Ectodermal cell (in vitro differentiated cells): ENCODE results near the gene USP19.
A peak's percentile ranks its signal among the peaks of the same experiment; 100 is the strongest.

ENCODE experiments used
- H3K27ac ChIP-seq: 2 replicates; pipeline ENCODE4 v1.7.0; 2013; ENCODE audit warnings: mild to moderate bottlenecking, low read depth, low read length; ENCODE audit not compliant: insufficient read depth, poor library complexity, severe bottlenecking
- H3K27me3 ChIP-seq: 2 replicates; pipeline ENCODE4 v1.7.0; 2013; ENCODE audit warnings: mild to moderate bottlenecking, low read length; ENCODE audit not compliant: insufficient read depth, control insufficient read depth, poor library complexity, severe bottlenecking
- H3K36me3 ChIP-seq: one replicate; pipeline ENCODE4 v1.7.0; 2013; ENCODE audit warnings: low read length; ENCODE audit not compliant: control insufficient read depth, insufficient read depth
- H3K4me1 ChIP-seq: one replicate; pipeline ENCODE4 v1.7.0; 2013; ENCODE audit warnings: low read length; ENCODE audit not compliant: control insufficient read depth, insufficient read depth
- H3K4me3 ChIP-seq: 2 replicates; pipeline ENCODE4 v1.7.0; 2013; ENCODE audit warnings: low read depth, low read length, control low read depth; ENCODE audit not compliant: insufficient read depth
- H3K9me3 ChIP-seq: 2 replicates; pipeline ENCODE4 v1.7.0; 2013; ENCODE audit warnings: mild to moderate bottlenecking, low read length, moderate library complexity; ENCODE audit not compliant: control insufficient read depth
- WGBS, 2 experiments: methylation state at CpG; one replicate each; pipeline ENCODE4 v1.1.7; 2013; ENCODE audit warnings: missing lambda C conversion rate in 2 of 2; 5-methylcytosine and 5-hydroxymethylcytosine counted together

USP19 gene

DNA sequence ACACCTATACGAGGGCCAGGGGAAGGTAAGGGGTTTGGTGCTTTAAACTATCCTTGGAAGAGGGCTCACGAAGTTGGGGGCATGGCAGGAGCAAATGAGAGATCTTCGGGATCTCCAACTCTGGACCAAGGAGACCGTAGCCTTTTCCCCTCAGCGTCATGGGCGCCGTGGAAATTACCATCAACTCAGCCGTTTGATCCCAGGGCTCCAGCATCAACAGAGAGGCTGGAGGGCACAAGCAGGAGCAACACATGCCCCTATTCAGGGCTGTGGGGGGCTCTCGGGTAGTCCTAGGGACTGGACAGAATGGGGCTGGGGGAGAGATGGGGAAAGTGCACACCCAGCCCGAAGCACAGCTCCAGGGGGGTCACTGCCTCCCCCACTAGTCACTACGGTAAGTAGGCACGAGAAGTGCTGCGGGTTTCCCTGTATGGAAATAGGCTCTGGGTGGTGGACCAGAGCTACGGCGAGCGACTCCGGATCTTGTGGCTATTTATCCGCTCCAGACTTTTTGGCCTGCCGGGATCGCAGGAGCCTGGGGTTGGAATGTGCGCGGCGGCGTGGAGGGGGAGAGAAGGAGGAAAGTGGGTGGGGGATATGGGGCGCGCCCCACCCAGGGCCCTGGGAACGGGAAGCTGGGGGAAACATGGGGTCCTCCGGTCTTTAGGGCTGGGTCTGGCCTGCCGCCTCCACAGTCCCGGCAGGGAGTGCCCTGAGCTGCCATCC, 12.8 kb upstream of the USP19 start:
- no peaks in the 10 kb centered on the region for H3K27me3 ChIP-seq
- H3K36me3 ChIP-seq = no peaks in the 10 kb centered on the region
- WGBS, 2 experiments = 1% methylated on average over 30 of the region's 30 CpGs
- no peaks in the 10 kb centered on the region for H3K9me3 ChIP-seq
- H3K4me3 ChIP-seq = peak overlapping the region; percentile 64
- no peak overlapping the region for H3K27ac ChIP-seq
- H3K4me1 ChIP-seq = peaks cover 4% of the 10 kb centered on the region

DNA sequence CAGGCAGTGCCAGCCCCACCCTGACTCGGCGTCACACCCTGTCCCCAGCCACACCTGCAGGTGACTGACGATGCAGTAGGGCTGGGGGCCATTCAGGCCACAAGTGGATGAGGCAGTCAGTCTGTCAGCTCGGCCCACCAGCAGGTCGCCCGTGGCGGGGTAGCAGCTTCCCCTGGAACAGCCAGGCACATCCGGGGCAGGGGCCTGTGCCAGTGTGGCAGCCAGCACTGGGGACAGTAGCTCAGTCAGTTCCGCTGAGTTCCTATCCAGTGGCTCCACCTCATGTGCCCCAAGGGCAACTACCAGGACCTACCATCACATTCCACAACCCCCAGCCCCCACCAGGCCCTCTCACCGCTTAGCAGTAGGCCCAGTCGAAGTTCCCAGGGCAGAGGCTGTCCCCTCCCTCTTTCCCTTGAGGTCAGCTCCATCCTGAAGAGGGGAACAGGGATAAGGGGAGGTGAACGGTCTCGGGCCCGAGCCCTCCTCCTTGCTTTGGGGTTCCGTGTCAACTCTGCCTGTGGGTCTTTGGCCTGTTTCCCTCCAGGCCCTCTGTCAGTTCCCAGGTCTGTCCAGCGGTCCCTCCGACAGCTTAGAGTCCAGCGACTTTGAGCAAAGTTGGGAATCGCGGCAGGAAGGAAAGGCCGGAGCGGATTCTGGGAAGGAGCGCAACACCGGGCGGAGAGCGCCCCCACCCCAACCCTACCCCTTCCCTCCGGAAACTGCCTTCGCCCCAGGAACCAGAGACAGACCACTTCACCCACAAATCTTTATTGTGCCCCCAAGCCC, 12.0 kb upstream of the USP19 start, which contains the start of gene LAMB2:
LAMB2 (minus strand) TSS at position 614 of the 789 bp plus-strand sequence; CDS start at position 431, 183 bp downstream.
- no peaks in the 10 kb centered on the region for H3K27me3 ChIP-seq
- no peaks in the 10 kb centered on the region for H3K9me3 ChIP-seq
- WGBS, 2 experiments = 4 to 5% methylated on average over 28 of the region's 28 CpGs
- H3K36me3 ChIP-seq = no peaks in the 10 kb centered on the region
- peak within 1 kb of the TSS; percentile 64 for H3K4me3 ChIP-seq
- peaks cover 4% of the 10 kb centered on the region for H3K4me1 ChIP-seq
- H3K27ac ChIP-seq = peak within 1 kb of the TSS; percentile 80

DNA sequence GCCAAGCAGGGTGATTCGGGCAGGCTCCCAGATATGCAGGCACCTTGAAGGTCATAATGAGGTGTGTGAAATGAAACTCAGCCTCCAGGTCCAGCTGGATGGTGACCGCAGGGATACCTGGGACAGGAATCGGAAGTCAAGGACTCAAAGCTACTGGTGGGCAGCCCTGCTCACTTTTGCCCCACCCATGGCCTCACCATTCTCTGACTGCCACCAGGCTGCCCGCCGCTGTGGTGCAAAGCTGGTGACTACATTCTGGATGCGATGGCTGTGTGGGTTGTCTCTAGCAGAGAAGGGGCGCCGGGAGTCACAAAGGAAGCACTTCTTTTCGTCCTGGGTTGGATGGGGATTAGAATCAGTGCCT, 11.4 kb upstream of the USP19 start:
- H3K4me1 ChIP-seq = peaks cover 4% of the 10 kb centered on the region
- H3K27me3 ChIP-seq = no peaks in the 10 kb centered on the region
- H3K36me3 ChIP-seq = no peaks in the 10 kb centered on the region
- 64 to 68% methylated on average over 9 of the region's 9 CpGs for WGBS, 2 experiments
- H3K27ac ChIP-seq = no peak overlapping the region
- H3K9me3 ChIP-seq = no peaks in the 10 kb centered on the region
- peak overlapping the region; percentile 64 for H3K4me3 ChIP-seq

DNA sequence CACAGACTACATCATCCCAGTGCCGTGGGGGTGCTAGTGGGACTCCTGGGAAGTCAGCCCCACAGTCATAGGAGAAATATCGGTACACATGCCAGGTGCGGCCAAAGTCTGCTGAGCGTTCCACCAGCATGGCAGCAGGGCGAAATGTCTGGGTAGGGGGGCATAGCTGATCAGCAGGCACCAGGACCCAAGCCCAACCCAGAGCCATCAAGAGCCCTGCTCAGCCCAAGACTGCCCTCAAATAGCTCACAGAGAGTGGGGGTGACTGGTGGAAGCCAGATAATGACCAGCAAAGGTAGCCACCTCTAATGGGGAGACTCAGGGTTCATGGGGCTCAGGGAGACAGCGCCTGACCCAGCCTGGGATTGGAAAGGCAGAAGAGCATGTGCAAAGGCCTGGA, 11.0 kb upstream of the USP19 start:
- H3K4me1 ChIP-seq = peaks cover 4% of the 10 kb centered on the region
- H3K27me3 ChIP-seq = no peaks in the 10 kb centered on the region
- H3K9me3 ChIP-seq = no peaks in the 10 kb centered on the region
- no peak overlapping the region for H3K27ac ChIP-seq
- peak overlapping the region; percentile 64 for H3K4me3 ChIP-seq
- 95 to 97% methylated on average over 6 of the region's 6 CpGs for WGBS, 2 experiments
- H3K36me3 ChIP-seq = no peaks in the 10 kb centered on the region

DNA sequence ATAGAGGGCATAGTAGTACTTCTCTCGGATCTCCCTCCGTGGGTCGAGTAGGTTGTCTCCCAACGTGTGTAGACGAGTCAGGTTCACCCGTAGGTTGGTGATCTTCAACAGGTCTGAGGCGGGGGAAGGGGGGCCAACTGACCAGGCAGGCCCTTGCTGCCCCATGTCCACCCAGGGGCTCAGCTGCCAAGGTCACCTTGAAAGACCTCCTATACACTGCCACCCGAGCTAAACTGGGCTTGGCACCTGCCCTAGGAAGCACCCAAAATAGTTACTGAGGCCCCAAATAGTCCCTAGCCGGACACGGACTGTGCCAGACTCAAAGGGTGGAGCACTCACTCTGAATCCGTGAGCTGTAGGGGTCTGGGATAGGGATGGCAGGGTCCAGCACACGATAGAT, 10.4 kb upstream of the USP19 start:
- no peaks in the 10 kb centered on the region for H3K27me3 ChIP-seq
- no peak overlapping the region for H3K4me3 ChIP-seq
- WGBS, 2 experiments = 92 to 93% methylated on average over 12 of the region's 12 CpGs
- H3K27ac ChIP-seq = no peak overlapping the region
- H3K9me3 ChIP-seq = no peaks in the 10 kb centered on the region
- H3K4me1 ChIP-seq = peaks cover 4% of the 10 kb centered on the region
- H3K36me3 ChIP-seq = no peaks in the 10 kb centered on the region

DNA sequence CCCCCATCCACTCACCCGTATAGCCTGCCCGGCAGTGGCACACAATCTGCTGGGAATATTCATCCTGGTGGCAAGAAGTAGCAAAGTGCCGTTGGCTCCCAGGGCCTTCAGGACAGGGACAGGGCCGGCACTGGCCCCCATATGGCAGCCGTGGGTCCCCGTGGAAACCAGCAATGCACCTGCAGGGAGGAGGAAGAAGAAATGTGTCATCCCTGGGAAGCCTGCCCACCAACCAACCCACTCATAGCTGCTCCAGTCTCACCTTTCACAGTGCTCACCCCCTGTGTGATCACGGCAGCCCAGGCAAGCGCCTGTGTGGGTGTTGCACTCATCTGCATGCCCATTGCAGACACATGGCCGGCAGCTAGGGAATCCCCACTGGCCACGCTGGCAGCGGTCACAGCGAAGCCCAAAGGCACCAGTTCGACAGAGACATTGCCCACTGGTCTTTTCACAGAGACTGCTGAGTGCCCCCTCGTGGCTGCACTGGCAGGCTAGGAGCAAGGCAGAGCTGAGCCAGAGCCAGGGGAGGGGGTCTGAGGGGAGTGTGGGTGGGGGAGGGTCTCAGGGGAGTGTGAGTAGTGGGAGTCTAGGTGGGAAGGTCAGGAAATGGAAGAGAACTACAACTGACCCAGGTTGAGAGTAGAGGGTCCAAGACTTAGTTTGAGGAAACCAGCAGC, 4.5 kb upstream of the USP19 start:
- Histone ChIP-seq H3K36me3 (peaks cover 20% of the 10 kb centered on the region), H3K4me1 (no peaks in the 10 kb centered on the region), H3K4me3 (no peak overlapping the region), H3K27ac (no peak overlapping the region), H3K27me3 (no peaks in the 10 kb centered on the region), H3K9me3 (no peaks in the 10 kb centered on the region)
- WGBS, 2 experiments = 87 to 90% methylated on average over 14 of the region's 14 CpGs

DNA sequence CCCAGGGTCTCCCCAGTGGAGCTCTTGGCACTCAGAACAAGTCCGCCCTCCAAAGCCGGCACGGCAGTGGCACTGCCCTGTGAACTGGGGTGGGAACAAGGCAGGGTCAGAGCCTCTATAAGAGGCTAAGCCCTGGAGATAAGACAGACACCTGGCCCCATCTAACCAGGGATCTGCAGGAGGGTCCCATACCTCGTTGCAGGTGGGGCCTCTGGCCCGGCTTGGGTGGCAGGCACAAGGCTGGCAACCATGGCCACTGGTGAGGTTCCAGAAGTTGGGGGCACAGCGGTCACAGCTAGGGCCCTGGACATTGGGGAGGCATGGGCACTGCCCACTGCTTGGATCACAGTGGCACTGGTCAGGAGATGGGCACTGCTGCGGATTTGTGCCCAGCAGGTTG, 3.6 kb upstream of the USP19 start:
- Histone ChIP-seq H3K4me3 (no peak overlapping the region), H3K9me3 (no peaks in the 10 kb centered on the region), H3K27ac (no peak overlapping the region), H3K4me1 (peaks cover 4% of the 10 kb centered on the region), H3K27me3 (no peaks in the 10 kb centered on the region), H3K36me3 (peaks cover 20% of the 10 kb centered on the region)
- 92 to 96% methylated on average over 7 of the region's 7 CpGs for WGBS, 2 experiments

DNA sequence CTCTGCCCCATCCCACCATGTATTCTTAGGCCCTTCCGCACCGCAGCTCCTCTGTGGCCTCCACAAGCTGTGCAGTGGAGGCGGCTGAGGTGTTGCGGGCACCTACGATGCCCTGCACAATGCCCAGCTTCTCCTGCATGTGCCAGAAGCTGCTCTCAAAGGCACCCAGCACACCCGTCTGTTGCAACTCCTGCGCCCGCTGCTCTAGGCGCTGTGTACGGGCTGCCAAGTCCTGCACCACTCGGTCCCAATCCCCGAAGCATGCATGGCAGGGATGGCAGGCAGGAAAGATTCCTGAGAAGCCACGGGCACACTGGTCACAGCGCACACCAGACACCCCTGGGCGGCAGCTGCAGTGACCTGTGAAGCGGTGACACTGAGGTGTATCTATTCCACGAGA, 3.1 kb upstream of the USP19 start:
- Histone ChIP-seq H3K4me1 (peaks cover 4% of the 10 kb centered on the region), H3K36me3 (peaks cover 20% of the 10 kb centered on the region)
- 95 to 96% methylated on average over 17 of the region's 17 CpGs for WGBS, 2 experiments

DNA sequence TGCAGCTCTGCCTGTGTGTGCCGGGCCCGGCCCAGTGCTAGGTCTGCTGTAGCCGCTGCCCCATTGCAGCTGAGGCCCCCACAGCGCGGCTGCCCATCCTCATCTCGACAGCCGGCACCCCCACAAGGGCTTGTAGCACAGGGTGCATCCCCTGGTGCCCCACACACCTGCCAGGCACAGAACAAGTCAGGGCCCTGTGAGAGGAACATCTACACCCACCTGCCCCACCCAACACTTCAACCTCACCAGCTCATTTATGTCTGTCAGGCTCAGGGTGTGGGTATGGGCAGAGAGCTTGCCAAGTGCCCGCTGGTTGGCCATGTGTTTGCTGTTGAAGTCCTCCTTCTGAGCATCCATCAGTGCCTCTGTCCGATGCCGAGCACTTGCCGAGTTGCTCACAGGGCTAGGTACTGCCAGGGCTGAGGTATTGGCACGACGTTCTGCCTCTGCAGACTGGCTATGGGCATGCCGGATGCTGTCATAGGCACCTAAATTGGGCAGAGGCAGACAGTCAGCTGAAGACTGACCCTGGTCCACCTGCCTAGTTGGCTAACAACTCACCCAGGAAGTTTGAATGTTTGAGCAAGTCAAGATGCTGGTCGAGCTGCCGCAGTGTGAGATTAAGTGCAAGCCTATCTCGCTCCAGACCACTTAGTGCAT, 2.4 kb upstream of the USP19 start:
- Histone ChIP-seq H3K4me3 (no peak overlapping the region), H3K27ac (no peak overlapping the region)
- 95 to 96% methylated on average over 17 of the region's 17 CpGs for WGBS, 2 experiments

More for the DNA sequence above, 3.1 kb upstream of the USP19 start:
- H3K4me3 ChIP-seq = no peak overlapping the region
- H3K27ac ChIP-seq = no peak overlapping the region
- no peaks in the 10 kb centered on the region for H3K9me3 ChIP-seq
- no peaks in the 10 kb centered on the region for H3K27me3 ChIP-seq

More for the DNA sequence above, 2.4 kb upstream of the USP19 start:
- no peaks in the 10 kb centered on the region for H3K9me3 ChIP-seq
- no peaks in the 10 kb centered on the region for H3K27me3 ChIP-seq
- H3K4me1 ChIP-seq = peaks cover 4% of the 10 kb centered on the region
- H3K36me3 ChIP-seq = peaks cover 20% of the 10 kb centered on the region
